Transverse colon (tissue), 4 donors: ENCODE measurements around the gene GBP5. TPM values are rescaled to one million over a fixed set of nuclear protein-coding genes. Genes with fewer than 3 reads are reported as not detected.
"Not testable (repeated sequence)": the region's sequence is repeated elsewhere in the genome, so short reads cannot be mapped to it uniquely, and the experiment has no call there.

Source experiments
- DNase-seq: peaks from one replicate; pipeline ENCODE4 v3.0.0-alpha.2; 2019
- H3K27ac ChIP-seq, 4 donors: fragments of 200-600 bp; sonication (generic); 2 replicates each; pipeline ENCODE4 v1.5.1; 2016 to 2018; ENCODE audit warnings: inconsistent platforms in 4 of 4
- H3K27me3 ChIP-seq: fragments of 200-600 bp; sonication (generic); 2 replicates; pipeline ENCODE4 v1.5.1; 2017; ENCODE audit warnings: inconsistent platforms
- H3K36me3 ChIP-seq, 4 donors: fragments of 200-600 bp; sonication (generic); 2 replicates each; pipeline ENCODE4 v1.5.1; 2017 to 2019; ENCODE audit warnings: inconsistent platforms in 4 of 4
- H3K4me1 ChIP-seq, 4 donors: fragments of 200-600 bp; sonication (generic); 2 replicates each; pipeline ENCODE4 v1.5.1; 2017 to 2020; ENCODE audit warnings: inconsistent platforms in 4 of 4
- H3K4me3 ChIP-seq, 4 donors: fragments of 200-600 bp; sonication (generic); 1 replicate in 1 of 4; 2 replicates in 3 of 4; pipeline versions ENCODE4 v1.5.1 to v1.6.1; 2017 to 2019; ENCODE audit warnings: inconsistent platforms in 4 of 4
- H3K9me3 ChIP-seq, 2 donors: fragments of 200-600 bp; sonication (generic); 2 replicates each; pipeline ENCODE4 v1.5.1; 2017 to 2019; ENCODE audit warnings: inconsistent platforms in 2 of 2
- EP300 ChIP-seq: sonication (generic); formaldehyde crosslinking; IDR thresholded peaks from one replicate; pipeline ENCODE4 v1.6.1; 2017; ENCODE audit warnings: antibody characterized with exemption, low read depth
- POLR2A ChIP-seq: fragments of 450-650 bp; IDR thresholded peaks from one replicate; pipeline ENCODE4 v1.6.1; 2016; ENCODE audit warnings: antibody characterized with exemption, mild to moderate bottlenecking, moderate library complexity
- POLR2AphosphoS5 ChIP-seq, 3 donors: sonication (generic); formaldehyde crosslinking; IDR thresholded peaks; one replicate each; pipeline ENCODE4 v1.6.1; 2016; ENCODE audit warnings: antibody characterized with exemption in 3 of 3
- WGBS, 2 donors: methylation state at CpG; one replicate each; pipeline ENCODE4 v1.1.5; 2018; ENCODE audit warnings: low coverage in 1 of 2; 5-methylcytosine and 5-hydroxymethylcytosine counted together
- in situ Hi-C, 4 donors: fragments of 200-750 bp; cut with MboI; loops; one replicate each; pipeline versions ENCODE4 v1.15.0 to v1.15.1; 2017; ENCODE audit warnings: low sequenced_read_pairs in 3 of 4, low pct_ligation_motif_present in 1 of 4, low pct_unique_long_range_greater_than_20kb in 1 of 4
- intact Hi-C: fragments of 100-400 bp; cut with DNase I; formaldehyde crosslinking; loops from one replicate; pipeline ENCODE4 v1.15.1; 2023; ENCODE audit warnings: low total_unique reads
- total RNA-seq, 4 donors: library from RNA; depleted of rRNA; stranded (reverse); fragments of >200 nt; gene quantifications; one replicate each; pipeline ENCODE4 v1.1.0, GENCODE V29; 2016
- TF ChIP-seq, protein P1 (sequence below), 5 experiments: fragments of 200-600 bp in 3 of 5; fragments of 450-650 bp in 2 of 5; sonication (generic) in 3 of 5; IDR thresholded peaks; 1 replicate in 2 of 5; 2 replicates in 3 of 5; pipeline ENCODE4 v1.5.1; 2016 to 2017; ENCODE audit warnings: antibody characterized with exemption in 5 of 5, inconsistent platforms in 3 of 5, mild to moderate bottlenecking in 2 of 5, moderate library complexity in 1 of 5

GBP5 gene
- total RNA-seq, 4 donors from 2014 or later: 1.5 to 7.3 TPM; not detected in 2

DNA sequence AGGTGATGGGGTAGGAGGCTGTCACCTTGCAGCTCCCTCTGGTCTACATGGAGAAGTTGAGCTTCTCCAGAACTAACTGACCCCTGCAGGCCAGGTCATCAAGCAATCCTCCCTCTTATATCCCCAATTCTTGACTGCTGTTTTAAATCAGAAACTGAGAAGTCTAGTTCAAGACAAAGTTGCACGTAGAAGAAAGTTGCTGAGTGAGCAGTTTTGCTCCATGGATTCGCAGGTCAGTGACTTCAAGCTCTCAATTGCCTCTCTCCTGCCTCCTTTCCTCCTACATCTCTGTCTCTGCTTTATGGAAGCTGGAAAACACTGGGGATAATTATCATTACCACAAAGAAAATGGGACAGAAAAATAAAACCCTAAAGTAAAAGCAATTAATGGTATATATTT lies 32.8 kb upstream of the GBP5 start:
- intact Hi-C loops: loop anchor here (1.0 kb wide), 1 partner anchor 46 kb away; no protein-coding TSS in a partner anchor
- in situ Hi-C loops: no loop called here
- DNase-seq: no peak
- Histone ChIP-seq H3K9me3 (no peaks in the 10 kb centered on the region), H3K36me3 (no peaks in the 10 kb centered on the region), H3K27me3 (no peaks in the 10 kb centered on the region), H3K27ac (no peak overlapping the region), H3K4me3 (no peak overlapping the region), H3K4me1 (peaks cover 0 to 10% (median 5%) of the 10 kb centered on the region in 4 donors)
- WGBS, 2 donors: 76 to 86% methylated on average over 2 of the region's 2 CpGs
- TF ChIP-seq EP300 (no peak), POLR2A (no peak), POLR2AphosphoS5 (IDR thresholded peaks at IDR 0.05) (no peak)
- TF ChIP-seq, protein P1, sequence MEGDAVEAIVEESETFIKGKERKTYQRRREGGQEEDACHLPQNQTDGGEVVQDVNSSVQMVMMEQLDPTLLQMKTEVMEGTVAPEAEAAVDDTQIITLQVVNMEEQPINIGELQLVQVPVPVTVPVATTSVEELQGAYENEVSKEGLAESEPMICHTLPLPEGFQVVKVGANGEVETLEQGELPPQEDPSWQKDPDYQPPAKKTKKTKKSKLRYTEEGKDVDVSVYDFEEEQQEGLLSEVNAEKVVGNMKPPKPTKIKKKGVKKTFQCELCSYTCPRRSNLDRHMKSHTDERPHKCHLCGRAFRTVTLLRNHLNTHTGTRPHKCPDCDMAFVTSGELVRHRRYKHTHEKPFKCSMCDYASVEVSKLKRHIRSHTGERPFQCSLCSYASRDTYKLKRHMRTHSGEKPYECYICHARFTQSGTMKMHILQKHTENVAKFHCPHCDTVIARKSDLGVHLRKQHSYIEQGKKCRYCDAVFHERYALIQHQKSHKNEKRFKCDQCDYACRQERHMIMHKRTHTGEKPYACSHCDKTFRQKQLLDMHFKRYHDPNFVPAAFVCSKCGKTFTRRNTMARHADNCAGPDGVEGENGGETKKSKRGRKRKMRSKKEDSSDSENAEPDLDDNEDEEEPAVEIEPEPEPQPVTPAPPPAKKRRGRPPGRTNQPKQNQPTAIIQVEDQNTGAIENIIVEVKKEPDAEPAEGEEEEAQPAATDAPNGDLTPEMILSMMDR (IDR thresholded peaks at IDR 0.05): no peak

DNA sequence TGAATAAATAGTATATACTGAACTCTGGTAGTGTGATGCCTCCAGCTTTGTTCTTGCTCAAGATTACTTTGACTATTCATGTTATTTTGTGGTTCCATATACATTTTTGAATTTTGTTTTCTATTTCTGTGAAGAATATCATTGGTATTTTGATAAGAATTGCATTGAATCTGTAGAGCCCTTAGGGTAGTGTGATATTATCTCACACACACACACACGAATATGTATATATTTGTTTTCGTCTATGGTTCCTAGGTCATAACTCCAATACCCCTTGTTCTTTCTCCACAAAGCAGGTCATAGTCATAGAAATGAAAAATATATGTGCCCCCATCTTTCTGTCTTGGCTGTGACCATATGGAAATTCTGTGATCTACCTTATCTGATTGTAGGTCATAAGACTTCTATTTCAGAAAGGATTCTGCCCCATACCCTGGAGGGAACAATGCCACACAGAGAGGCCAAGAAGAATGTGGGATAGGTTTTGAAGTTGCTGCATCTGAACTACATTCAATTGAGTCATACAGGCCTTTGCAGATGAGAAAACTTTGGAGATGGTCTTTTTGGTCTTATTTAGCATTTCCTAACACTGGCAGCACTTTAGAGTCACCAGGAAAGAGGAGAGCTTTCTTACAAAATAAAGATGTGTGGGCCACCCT lies 32.0 kb upstream of the GBP5 start:
- intact Hi-C loops: loop anchor here (1.0 kb wide), 1 partner anchor 47 kb away; no protein-coding TSS in a partner anchor
- DNase-seq: no peak
- WGBS, 2 donors: 92 to 100% methylated on average over 2 of the region's 2 CpGs

DNA sequence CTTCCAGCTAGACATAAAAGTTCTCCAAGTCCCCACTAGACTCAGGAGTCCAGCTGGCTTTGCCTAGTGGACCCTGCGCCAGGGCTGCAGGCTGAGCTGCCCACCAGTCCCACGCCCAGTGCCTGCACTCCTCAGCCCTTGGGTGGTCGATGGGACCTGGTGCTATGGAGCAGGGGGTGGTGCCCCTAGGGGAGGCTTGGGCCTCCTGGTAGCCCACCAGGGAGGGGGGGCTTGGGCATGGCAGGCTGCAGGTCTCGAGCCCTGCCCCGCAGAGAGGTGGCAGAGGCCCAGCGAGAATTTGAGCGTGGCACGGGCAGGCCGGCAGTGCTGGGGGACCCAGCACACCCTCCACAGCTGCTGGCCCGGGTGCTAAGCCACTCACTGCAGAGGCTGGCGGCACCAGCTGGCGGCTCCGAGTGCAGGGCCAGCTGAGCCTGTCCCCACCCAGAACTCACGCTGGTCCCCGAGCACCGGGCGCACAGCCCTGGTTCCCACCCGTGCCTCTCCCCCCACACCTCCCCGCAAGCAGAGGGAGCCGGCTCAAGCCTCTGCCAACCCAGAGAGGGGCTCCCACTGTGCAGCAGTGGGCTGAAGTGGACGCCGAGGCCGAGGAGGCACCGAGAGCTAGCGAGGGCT lies 30.2 kb upstream of the GBP5 start:
- no peaks in the 10 kb centered on the region for H3K27me3 ChIP-seq
- H3K36me3 ChIP-seq: no peaks in the 10 kb centered on the region
- intact Hi-C loops: no loop called here
- H3K4me3 ChIP-seq: no peak overlapping the region
- H3K27ac ChIP-seq: no peak overlapping the region
- H3K9me3 ChIP-seq: no peaks in the 10 kb centered on the region
- 93 to 100% methylated on average over 2 to 22 of the region's 25 CpGs for WGBS, 2 donors
- H3K4me1 ChIP-seq: no peaks in the 10 kb centered on the region
- in situ Hi-C loops: no loop called here
- DNase-seq: no peak
- TF ChIP-seq EP300 (no peak), POLR2AphosphoS5 (IDR thresholded peaks at IDR 0.05) (no peak), POLR2A (no peak)
- TF ChIP-seq, protein P1 (IDR thresholded peaks at IDR 0.05): no peak

More for the DNA sequence above, 32.0 kb upstream of the GBP5 start:
- in situ Hi-C loops: no loop called here
- Histone ChIP-seq H3K36me3 (no peaks in the 10 kb centered on the region), H3K4me1 (peaks cover 0 to 2% (median 0%) of the 10 kb centered on the region in 4 donors), H3K4me3 (no peak overlapping the region), H3K27me3 (no peaks in the 10 kb centered on the region), H3K27ac (no peak overlapping the region), H3K9me3 (no peaks in the 10 kb centered on the region)
- no peak for TF ChIP-seq POLR2AphosphoS5 (IDR thresholded peaks at IDR 0.05)
- no peak for TF ChIP-seq POLR2A
- TF ChIP-seq, protein P1 (IDR thresholded peaks at IDR 0.05): no peak
- TF ChIP-seq EP300: no peak

DNA sequence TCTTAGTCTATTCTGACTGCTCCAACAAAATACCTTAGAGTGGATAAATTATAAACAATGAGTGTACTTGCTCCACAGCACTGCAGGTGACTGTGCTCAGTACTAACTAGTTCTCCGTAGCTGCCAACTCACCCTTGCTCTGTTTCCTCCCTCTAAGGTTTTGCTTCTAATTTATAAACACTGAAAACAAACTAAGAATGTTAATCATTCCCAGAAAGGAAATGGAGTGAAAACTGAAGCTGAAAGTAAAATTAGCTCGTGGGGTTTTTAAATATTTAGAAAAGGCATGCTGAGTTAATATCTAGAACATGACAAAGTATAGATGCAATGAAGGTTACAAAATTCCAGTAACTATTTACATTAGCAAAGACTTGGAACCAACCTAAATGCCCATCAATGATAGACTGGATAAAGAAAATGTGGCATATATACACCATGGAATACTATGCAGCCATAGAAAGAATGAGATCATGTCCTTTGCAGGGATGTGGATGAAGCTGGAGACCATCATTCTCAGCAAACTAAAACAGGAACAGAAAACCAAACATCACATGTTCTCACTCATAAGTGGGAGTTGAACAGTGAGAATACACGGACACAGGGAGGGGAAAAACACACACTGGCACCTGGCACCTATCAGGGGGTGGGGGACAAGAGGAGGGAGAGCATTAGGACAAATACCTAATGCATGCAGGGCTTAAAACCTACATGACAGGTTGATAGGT lies 27.2 kb upstream of the GBP5 start:
- H3K4me1 ChIP-seq, H3K4me3 ChIP-seq, H3K9me3 ChIP-seq, intact Hi-C loops, in situ Hi-C loops, H3K27ac ChIP-seq, DNase-seq, H3K27me3 ChIP-seq, H3K36me3 ChIP-seq: not testable (repeated sequence)
- 41 to 43% methylated on average over 3 of the region's 3 CpGs for WGBS, 2 donors
